Stimulated activated CD4-positive, alpha-beta T cell treated with anti-CD3 and anti-CD28 coated beads, Interleukin-12 subunit alpha, Interleukin-12 subunit beta, amount 100 ng/mL, for 48 hours (primary cell): ENCODE results near the gene PLAC8L1.

Experiments
- DNase-seq, 3 donors: peaks; one replicate each; pipeline ENCODE4 v3.0.0-alpha.2; 2020; ENCODE audit warnings: low read depth in 2 of 3, low spot score in 1 of 3

The PLAC8L1 gene

DNA sequence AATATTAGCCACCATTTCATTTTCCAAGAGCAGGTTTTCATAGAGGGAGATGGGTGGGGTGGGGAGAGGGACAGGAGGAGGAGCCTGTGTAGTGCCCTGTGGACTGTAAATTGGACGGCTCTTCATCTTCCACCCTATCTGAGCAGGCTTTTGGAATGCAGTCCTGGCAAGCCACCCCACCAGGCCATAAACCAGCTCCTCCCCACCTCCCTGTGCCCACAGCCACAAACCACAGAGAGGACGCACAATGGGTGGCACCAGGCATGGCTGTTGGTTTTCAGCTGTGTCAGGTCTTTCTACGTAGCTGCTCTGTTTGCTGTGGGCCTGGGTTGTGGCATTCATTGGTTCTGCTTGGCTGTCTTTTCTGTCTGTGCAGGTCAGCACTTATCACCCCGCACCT is 58.0 kb downstream of the PLAC8L1 start:
- no peak for DNase-seq

DNA sequence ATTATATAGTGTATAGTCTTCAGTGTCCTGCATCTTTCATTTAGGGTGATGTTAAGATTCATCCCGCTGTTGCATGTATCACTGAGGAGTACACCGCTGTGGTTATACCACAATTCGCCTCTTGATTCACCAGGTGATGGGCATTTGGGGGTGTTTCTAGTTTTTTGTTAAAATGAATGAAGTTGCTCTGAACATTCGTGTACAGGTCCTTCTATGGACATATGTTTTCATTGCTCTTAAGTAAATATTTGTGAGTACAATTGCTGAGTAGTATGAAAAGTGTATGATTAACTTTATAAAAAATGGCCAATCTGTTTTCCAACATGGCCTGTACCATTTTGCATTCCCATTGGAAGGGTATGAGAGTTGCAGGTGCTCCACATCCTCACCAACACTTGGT is 61.7 kb downstream of the PLAC8L1 start:
- no peak for DNase-seq

GRCh38 chr5:146042628-146043279 is 62.6 kb downstream of the PLAC8L1 start:
- no peak for DNase-seq

DNA sequence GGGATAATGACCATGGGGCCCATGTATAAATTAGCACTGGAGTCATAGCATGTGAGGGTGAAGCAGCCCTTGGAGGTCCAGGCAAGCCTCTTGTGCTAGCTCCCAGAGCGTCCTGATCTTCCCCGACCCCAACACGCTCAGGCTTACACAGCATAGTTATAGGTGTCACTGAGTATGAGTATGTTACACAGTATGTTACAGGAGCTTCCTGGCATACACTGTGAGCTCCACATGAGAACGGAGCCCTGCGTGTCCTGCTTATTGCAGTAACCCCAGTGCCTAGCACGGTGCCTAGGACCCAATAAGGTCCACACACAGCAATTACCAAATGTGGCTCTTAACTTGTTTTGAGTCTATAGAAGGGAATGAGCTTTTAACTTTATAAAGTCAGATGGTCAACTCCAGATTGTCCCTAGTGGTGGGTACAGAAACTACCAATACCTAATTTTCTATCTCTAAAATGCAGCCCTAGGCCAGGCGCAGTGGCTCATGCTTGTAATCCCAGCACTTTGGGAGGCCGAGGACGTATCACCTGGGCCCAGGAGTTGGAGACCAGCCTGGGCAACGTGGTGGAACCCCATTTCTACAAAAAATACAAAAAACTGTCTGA is 64.1 kb downstream of the PLAC8L1 start:
- no peak for DNase-seq

GRCh38 chr5:146040527-146040926 is 64.8 kb downstream of the PLAC8L1 start:
- DNase-seq = no peak

DNA sequence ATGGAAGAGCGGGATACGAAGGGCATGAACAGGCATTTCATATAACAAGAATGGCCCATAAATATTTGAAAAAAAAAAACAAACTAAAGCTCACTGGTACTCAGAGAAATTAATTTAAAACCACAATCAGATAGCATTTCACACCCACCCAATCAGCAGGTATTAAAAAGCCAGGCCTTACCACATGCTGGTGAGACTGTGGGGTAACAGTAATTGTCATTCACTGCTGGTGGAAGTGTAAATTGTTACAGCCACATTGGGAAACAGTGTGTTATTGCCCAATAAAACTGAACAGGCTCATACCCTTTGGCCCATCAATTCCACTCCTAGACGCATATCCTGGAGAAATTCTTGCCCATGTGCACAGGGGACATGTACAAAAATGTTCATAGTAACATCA is 66.0 kb downstream of the PLAC8L1 start:
- no peak for DNase-seq

DNA sequence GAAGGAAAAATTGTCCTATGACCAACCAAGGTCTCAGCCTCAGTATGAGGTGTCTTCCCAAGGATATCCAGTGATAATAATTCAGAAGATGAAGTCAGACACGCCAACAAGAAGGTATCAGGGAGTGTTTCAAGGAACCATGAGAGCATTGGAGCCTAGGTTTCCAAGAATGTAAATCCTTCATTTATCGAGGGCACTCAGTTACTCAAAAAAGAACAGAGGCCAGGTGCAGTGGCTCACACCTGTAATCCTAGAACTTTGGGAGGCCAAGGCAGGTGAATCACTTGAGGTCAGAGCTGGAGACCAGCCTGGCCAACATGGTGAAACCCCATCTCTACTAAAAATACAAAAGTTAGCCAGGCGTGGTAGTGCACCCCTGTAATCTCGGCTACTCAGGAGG is 70.8 kb downstream of the PLAC8L1 start:
- no peak for DNase-seq
